HG03521 (cell line): ENCODE data around the gene ADPRHL1.

Experiments
- ATAC-seq: cut with Tn5 transposase; IDR thresholded peaks from one replicate; pipeline ENCODE4 v1.9.1; 2021; ENCODE audit warnings: mild to moderate bottlenecking, moderate library complexity; ENCODE audit not compliant: unreplicated experiment

The ADPRHL1 gene

DNA sequence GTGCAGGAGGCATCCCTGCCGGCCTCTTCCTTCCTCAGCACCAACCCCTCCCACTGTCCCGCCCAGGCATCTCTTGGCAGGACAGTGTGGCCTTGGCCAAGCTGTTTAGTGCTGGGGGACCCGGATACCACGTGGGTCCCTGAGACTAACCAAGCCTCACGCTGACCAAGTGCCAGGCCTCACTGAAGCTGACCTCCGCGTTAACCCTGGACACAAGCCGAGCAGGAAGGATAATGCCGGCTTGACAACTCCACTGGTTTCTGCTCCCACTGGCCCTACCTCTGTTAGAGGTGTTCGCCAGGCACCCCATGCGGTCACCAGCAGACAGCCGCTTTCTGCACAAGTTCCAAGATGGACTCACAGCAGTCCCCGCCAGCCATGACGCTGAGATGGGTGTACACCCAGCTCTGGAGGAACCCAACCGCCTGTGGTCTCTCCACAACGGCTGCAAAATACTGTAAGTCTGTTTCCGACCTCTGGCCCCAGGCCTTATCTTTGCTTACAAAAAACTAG is 101.7 kb downstream of the ADPRHL1 start:
- ATAC-seq: no peak

DNA sequence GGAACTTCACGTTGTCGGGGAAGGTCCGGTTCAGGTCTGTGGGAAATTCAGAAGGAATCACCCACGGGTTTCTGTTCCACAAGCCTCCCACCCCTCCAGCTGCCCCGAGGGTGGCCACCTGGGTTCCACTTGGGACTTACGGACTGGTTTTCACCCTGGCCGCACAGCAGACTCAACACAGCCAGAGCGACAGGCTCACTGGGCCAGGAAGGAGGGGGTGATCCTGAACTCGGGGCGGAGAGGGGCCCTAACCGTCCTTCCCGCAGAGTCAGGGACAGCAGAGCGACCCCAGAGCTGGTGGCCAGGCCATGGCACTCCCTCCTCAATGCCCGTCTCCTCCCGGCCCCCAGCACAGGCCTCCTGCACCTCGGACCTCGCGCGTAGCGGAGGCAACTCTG is 102.4 kb downstream of the ADPRHL1 start:
- ATAC-seq: no peak

- no peak for ATAC-seq
Measured at GRCh38 chr13:113350065-113350937, 103.0 kb downstream of the ADPRHL1 start.
